K562 (cell line): ENCODE measurements around the gene BNIPL. TPM values are rescaled to one million over a fixed set of nuclear protein-coding genes. Genes with fewer than 3 reads are reported as not detected.
A peak's percentile ranks its signal among the peaks of the same experiment; 100 is the strongest.

Experiments
- ATAC-seq: fragments of 200-7000 bp; cut with Tn5 transposase; 3 replicates; pipeline ENCODE4 v1.9.1; 2020; ENCODE audit warnings: moderate library complexity
- BruUV-seq: library from RNA; stranded (reverse); fragments of 400-500 nt; replicated peaks from 2 replicates; lab custom pipeline; 2021; lab: Mats Ljungman, UMichigan
- CTCF ChIA-PET: fragments of 300-600 bp; formaldehyde crosslinking; extraction: SDS; loops from one replicate; lab custom pipeline; 2021; ENCODE audit warnings: low intra/inter-chr PET ratio; lab: Yijun Ruan, JAX
- POLR2A ChIA-PET: fragments of 300-600, 350-650 bp; sonication (Branson Sonifier 250); formaldehyde crosslinking; extraction: SDS; loops from one replicate; lab custom pipeline; 2021; ENCODE audit warnings: antibody characterized with exemption, inconsistent platforms; lab: Yijun Ruan, JAX
- DNase-seq, 4 experiments: peaks; one replicate each; pipeline versions ENCODE4 v3.0.0 to v3.0.0-alpha.2; 2011 to 2018; ENCODE audit warnings: low spot score in 3 of 4, mixed read lengths in 3 of 4; ENCODE audit errors: extremely low read depth in 1 of 4
- FAIRE-seq: peaks from 2 replicates; lab custom pipeline; 2011; peaks lifted over from hg19 to GRCh38; lab: Jason Lieb, UNC
- H2AFZ ChIP-seq: 2 replicates; pipeline ENCODE4 v1.6.0; 2011; ENCODE audit warnings: low read depth, low read length, control low read depth, inconsistent platforms
- H3K27ac ChIP-seq: fragments of 200-600 bp; 3 replicates; pipeline ENCODE4 v1.8.0; 2011; ENCODE audit warnings: low read depth, mild to moderate bottlenecking, control low read depth, inconsistent platforms, low read length, moderate library complexity, mixed read lengths; ENCODE audit errors: extremely low read depth
- H3K27me3 ChIP-seq, 2 experiments: fragments of 300-600 bp in 1 of 2; 2 replicates in 1 of 2; 3 replicates in 1 of 2; pipeline versions ENCODE4 v1.6.0 to v1.8.0; 2011; ENCODE audit warnings: inconsistent platforms in 2 of 2, low read length in 2 of 2, mild to moderate bottlenecking in 1 of 2, mixed read lengths in 1 of 2, moderate library complexity in 1 of 2; ENCODE audit not compliant: control insufficient read depth in 2 of 2, insufficient read depth in 2 of 2
- H3K36me3 ChIP-seq: fragments of 300-600 bp; 3 replicates; pipeline ENCODE4 v1.8.0; 2011; ENCODE audit warnings: mild to moderate bottlenecking, low read length, inconsistent platforms; ENCODE audit not compliant: control insufficient read depth, insufficient read depth
- H3K4me1 ChIP-seq, 2 experiments: fragments of 200-600 bp in 1 of 2; replicated peaks in 1 of 2; 2 replicates in 1 of 2; 3 replicates in 1 of 2; pipeline versions ENCODE4 v1.5.1 to v1.8.0; 2011; ENCODE audit warnings: inconsistent platforms in 2 of 2, low read length in 2 of 2, mild to moderate bottlenecking in 1 of 2, mixed read lengths in 1 of 2, moderate library complexity in 1 of 2; ENCODE audit not compliant: control insufficient read depth in 2 of 2, insufficient read depth in 2 of 2
- H3K4me2 ChIP-seq: 2 replicates; pipeline ENCODE4 v1.6.1; 2011; ENCODE audit warnings: low read length, control low read depth, inconsistent platforms, mixed read lengths; ENCODE audit not compliant: insufficient read depth
- H3K4me3 ChIP-seq: fragments of 200-600 bp; sonication (generic), shearing (Covaris generic); 2 replicates; pipeline ENCODE4 v1.5.1; 2016; ENCODE audit warnings: control low read depth, inconsistent platforms
- H3K79me2 ChIP-seq: fragments of 200-600 bp; 3 replicates; pipeline ENCODE4 v1.8.0; 2011; ENCODE audit warnings: low read length, inconsistent platforms; ENCODE audit not compliant: control insufficient read depth, insufficient read depth
- H3K9ac ChIP-seq, 2 experiments: 2 replicates each; pipeline versions ENCODE4 v1.6.0 to v1.6.1; 2011; ENCODE audit warnings: low read depth in 2 of 2, low read length in 2 of 2, control low read depth in 1 of 2, inconsistent platforms in 1 of 2, mild to moderate bottlenecking in 1 of 2, mixed read lengths in 1 of 2; ENCODE audit not compliant: insufficient read depth in 1 of 2
- H3K9me1 ChIP-seq: one replicate; pipeline ENCODE4 v1.6.0; 2011; ENCODE audit warnings: inconsistent platforms, mild to moderate bottlenecking, low read length, moderate library complexity; ENCODE audit not compliant: control insufficient read depth, insufficient read depth
- H3K9me3 ChIP-seq: replicated peaks from 2 replicates; pipeline ENCODE4 v1.5.1; 2011; ENCODE audit warnings: low read depth, low read length, inconsistent platforms; ENCODE audit not compliant: control insufficient read depth, insufficient read depth
- H4K20me1 ChIP-seq: replicated peaks from 2 replicates; pipeline ENCODE4 v1.6.1; 2011; ENCODE audit warnings: low read length, inconsistent platforms, mixed read lengths; ENCODE audit not compliant: control insufficient read depth, insufficient read depth
- ADNP ChIP-seq: fragments of 200-800 bp; sonication (Bioruptor generic); IDR thresholded peaks from 2 replicates; pipeline ENCODE4 v1.6.1; 2016; ENCODE audit warnings: missing genetic modification characterization, missing compliant biosample characterization
- ARHGAP35 ChIP-seq: fragments of 450-650 bp; IDR thresholded peaks from 2 replicates; pipeline ENCODE4 v1.6.1; 2018; ENCODE audit not compliant: partially characterized antibody
- PHF21A ChIP-seq: fragments of 450-650 bp; IDR thresholded peaks from 2 replicates; pipeline ENCODE4 v1.6.1; 2017; ENCODE audit warnings: low read depth, borderline replicate concordance
- ZNF407 ChIP-seq: fragments of 450-650 bp; IDR thresholded peaks from 2 replicates; pipeline ENCODE4 v1.6.1; 2016; ENCODE audit warnings: low read depth
- WGBS: fragments of 100-300 bp; shearing (Covaris generic); methylation state at CpG from one replicate; pipeline ENCODE4 v1.1.6; 2016; ENCODE audit warnings: low coverage, mixed read lengths; ENCODE audit not compliant: insufficient coverage; ENCODE audit errors: missing lambda C conversion rate; 5-methylcytosine and 5-hydroxymethylcytosine counted together
- in situ Hi-C: fragments of 300-500 bp; cut with MboI; formaldehyde crosslinking; loops from 4 replicates; pipeline ENCODE4 v1.15.0; 2018; ENCODE audit warnings: inconsistent platforms, mixed read lengths
- intact Hi-C: fragments of 100-400 bp; cut with micrococcal nuclease; formaldehyde crosslinking; loops from 2 replicates; pipeline ENCODE4 v1.14.2; 2022
- polyA plus RNA-seq, 8 experiments: library from polyadenylated mRNA; depleted of rRNA in 4 of 8; stranded (reverse) in 5 of 8; unstranded in 3 of 8; fragments of >200 nt; fragmentation: Nextera tagmentation in 2 of 8; fragmentation: Illumina TruSeq in 1 of 8; extraction: Ambion mirVana in 2 of 8; extraction: Trizol in 1 of 8; gene quantifications; 2 replicates each; pipeline versions ENCODE4 v1.2.1 to v1.2.3, GENCODE V29; 2011 to 2014; ENCODE audit warnings: inconsistent platforms in 1 of 8, missing spikeins in 1 of 8
- total RNA-seq, 7 experiments: library from RNA; depleted of rRNA in 6 of 7; stranded (reverse); fragments of >200 nt in 6 of 7; fragmentation: Illumina TruSeq in 2 of 7; extraction: Trizol in 2 of 7; gene quantifications; 2 replicates each; pipeline versions ENCODE4 v1.2.1 to v1.2.3, GENCODE V29; 2011 to 2021; ENCODE audit warnings: low replicate concordance in 1 of 7
- TF ChIP-seq, protein P1 (sequence below): IDR thresholded peaks from 2 replicates; pipeline ENCODE4 v1.6.1; 2011; ENCODE audit warnings: borderline replicate concordance, low read depth, mild to moderate bottlenecking, moderate library complexity, low read length; ENCODE audit not compliant: insufficient read depth, poor library complexity, severe bottlenecking

BNIPL gene
- total and polyA plus RNA-seq, 9 of the 15 experiments (the other 6 are each of a cell fraction or from before 2014, with no cell fraction given) = 0.08 to 1.4 (median 0.68) TPM

DNA sequence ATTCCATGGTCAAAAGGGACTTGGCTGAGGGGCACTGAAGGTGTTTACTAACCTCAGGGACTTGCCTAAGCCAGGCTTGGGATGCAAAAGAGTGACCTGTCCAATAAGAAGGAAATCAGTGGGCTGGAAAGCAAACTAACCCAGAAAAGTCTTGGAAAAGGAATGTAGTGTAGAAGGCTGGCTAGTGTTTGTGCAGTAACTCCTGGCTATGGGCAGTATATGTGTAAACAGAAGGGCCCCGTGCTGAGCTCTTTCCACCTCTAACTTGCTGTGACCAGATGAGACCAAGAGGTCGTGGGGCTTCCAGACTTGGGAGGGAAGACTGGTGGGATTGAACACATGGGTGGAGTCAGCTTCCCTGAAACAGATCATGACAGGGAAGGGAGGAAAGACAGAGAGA is 33.8 kb upstream of the BNIPL start:
- WGBS = 17% methylated on average over 2 of the region's 2 CpGs
- Histone ChIP-seq H3K27ac (peak overlapping the region; percentile 14; the same call in 1 of the 3 replicates), H3K79me2 (peaks cover 9% of the 10 kb centered on the region; the same call in 1 of the 3 replicates), H3K36me3 (peaks cover 7% of the 10 kb centered on the region; the same call in 2 of the 3 replicates), H3K9me1 (no peaks in the 10 kb centered on the region), H3K9me3 (no peaks in the 10 kb centered on the region), H3K4me1 (peaks cover 51 to 64% of the 10 kb centered on the region in 2 experiments), H2AFZ (no peak overlapping the region), H3K4me3 (no peak overlapping the region), H3K4me2 (no peak overlapping the region), H3K27me3 (no peaks in the 10 kb centered on the region), H4K20me1 (no peaks in the 10 kb centered on the region), H3K9ac (peak overlapping the region in 1 of 2 experiments; percentile 69; a peak in 1 of 4 replicates)
- in situ Hi-C loops = no loop called here
- no peak for DNase-seq
- no peak for TF ChIP-seq ARHGAP35
- TF ChIP-seq, protein P1, sequence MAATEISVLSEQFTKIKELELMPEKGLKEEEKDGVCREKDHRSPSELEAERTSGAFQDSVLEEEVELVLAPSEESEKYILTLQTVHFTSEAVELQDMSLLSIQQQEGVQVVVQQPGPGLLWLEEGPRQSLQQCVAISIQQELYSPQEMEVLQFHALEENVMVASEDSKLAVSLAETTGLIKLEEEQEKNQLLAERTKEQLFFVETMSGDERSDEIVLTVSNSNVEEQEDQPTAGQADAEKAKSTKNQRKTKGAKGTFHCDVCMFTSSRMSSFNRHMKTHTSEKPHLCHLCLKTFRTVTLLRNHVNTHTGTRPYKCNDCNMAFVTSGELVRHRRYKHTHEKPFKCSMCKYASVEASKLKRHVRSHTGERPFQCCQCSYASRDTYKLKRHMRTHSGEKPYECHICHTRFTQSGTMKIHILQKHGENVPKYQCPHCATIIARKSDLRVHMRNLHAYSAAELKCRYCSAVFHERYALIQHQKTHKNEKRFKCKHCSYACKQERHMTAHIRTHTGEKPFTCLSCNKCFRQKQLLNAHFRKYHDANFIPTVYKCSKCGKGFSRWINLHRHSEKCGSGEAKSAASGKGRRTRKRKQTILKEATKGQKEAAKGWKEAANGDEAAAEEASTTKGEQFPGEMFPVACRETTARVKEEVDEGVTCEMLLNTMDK = no peak
- no peak for TF ChIP-seq ADNP (tag)
- no peak for TF ChIP-seq PHF21A
- no peak for TF ChIP-seq ZNF407
- no TSS peak for BruUV-seq
- intact Hi-C loops = no loop called here
- POLR2A ChIA-PET = interaction anchor here (0.7 to 2.0 kb wide), 2 partner anchors 25 to 119 kb away, joined by 3 to 6 read pairs; no protein-coding TSS in a partner anchor
- CTCF ChIA-PET = no interaction called here
- FAIRE-seq = no peak
- no peak for ATAC-seq
